ENCODE measurements around the gene AGPAT1. TPM values are rescaled to one million over a fixed set of nuclear protein-coding genes. Genes with fewer than 3 reads are reported as not detected.
A peak's percentile ranks its signal among the peaks of the same experiment; 100 is the strongest.

Gene AGPAT1
- polyA plus RNA-seq, 3 donors: 9.9 to 34.4 (median 11.3) TPM

- TF ChIP-seq CTCF (IDR thresholded peaks at IDR 0.05): no peak
- H3K4me1 ChIP-seq (ENCODE audit: control insufficient read depth in 1 of 2, insufficient read depth in 2 of 2, low read length in 2 of 2): peaks cover 67 to 76% of the 10 kb centered on the region in 2 donors
- no peaks in the 10 kb centered on the region for H3K9me3 ChIP-seq (replicated peaks in 1 of 2; ENCODE audit: control insufficient read depth in 1 of 2, insufficient read depth in 1 of 2, low read length in 2 of 2)
- Mint-ChIP-seq H3K36me3 (peaks cover 39 to 54% of the 10 kb centered on the region in 2 donors), H3K27me3 (ENCODE audit: low read depth in 3 of 3) (peaks cover 0 to 2% (median 1%) of the 10 kb centered on the region in 3 donors), H3K4me3 (peak overlapping the region; percentile 96 to 98), H3K9me3 (no peaks in the 10 kb centered on the region), H3K27ac (peak overlapping the region; percentile 85 to 97 (median 93)), H3K4me1 (peaks cover 73% of the 10 kb centered on the region)
- H4K20me1 ChIP-seq (ENCODE audit: insufficient read depth, low read length): peaks cover 7% of the 10 kb centered on the region
- DNase-seq: no peak
- peaks cover 88% of the 10 kb centered on the region for H3K79me2 ChIP-seq (ENCODE audit: insufficient read depth, low read length)
- H3K27me3 ChIP-seq (ENCODE audit: control insufficient read depth in 2 of 2, insufficient read depth in 2 of 2, low read length in 2 of 2): no peaks in the 10 kb centered on the region
- peaks cover 25 to 37% of the 10 kb centered on the region in 2 donors for H3K36me3 ChIP-seq (replicated peaks in 1 of 2; ENCODE audit: control insufficient read depth in 1 of 2, insufficient read depth in 2 of 2, low read length in 2 of 2)
- intact Hi-C loops (cut with micrococcal nuclease): loop anchor here in 1 of 2 donors (5.0 kb wide), 1 partner anchor 57 kb away; the partner anchor contains the start of gene FKBPL
- H2AFZ ChIP-seq (ENCODE audit: insufficient read depth, low read depth, low read length, poor library complexity, severe bottlenecking): no peak overlapping the region
- peak overlapping the region; percentile 100 for H3K4me2 ChIP-seq (replicated peaks; ENCODE audit: extremely low read depth, low read length, poor library complexity, severe bottlenecking)
- peak overlapping the region; percentile 74 to 98 (median 81) for H3K4me3 ChIP-seq (replicated peaks in 1 of 3; ENCODE audit: low read depth in 2 of 3, low read length in 3 of 3)
- H3K9ac ChIP-seq (ENCODE audit: insufficient read depth, low read length, poor library complexity, severe bottlenecking): peak overlapping the region; percentile 84
- WGBS (ENCODE audit: insufficient coverage): 1% methylated on average over 8 of the region's 23 CpGs
- H3K27ac ChIP-seq (ENCODE audit: low read depth in 1 of 2, low read length in 2 of 2): peak overlapping the region; percentile 89 to 95
Observed at GRCh38 chr6:32189742-32190053, 13.8 kb upstream of the AGPAT1 start.

- Histone ChIP-seq H4K20me1 (ENCODE audit: insufficient read depth, low read length) (peaks cover 7% of the 10 kb centered on the region), H3K79me2 (ENCODE audit: insufficient read depth, low read length) (peaks cover 85% of the 10 kb centered on the region), H3K4me2 (replicated peaks; ENCODE audit: extremely low read depth, low read length, poor library complexity, severe bottlenecking) (peak overlapping the region; percentile 100), H3K27me3 (ENCODE audit: control insufficient read depth in 2 of 2, insufficient read depth in 2 of 2, low read length in 2 of 2) (no peaks in the 10 kb centered on the region), H3K27ac (ENCODE audit: low read depth in 1 of 2, low read length in 2 of 2) (peak overlapping the region; percentile 89 to 95), H2AFZ (ENCODE audit: insufficient read depth, low read depth, low read length, poor library complexity, severe bottlenecking) (no peak overlapping the region), H3K36me3 (replicated peaks in 1 of 2; ENCODE audit: control insufficient read depth in 1 of 2, insufficient read depth in 2 of 2, low read length in 2 of 2) (peaks cover 27 to 41% of the 10 kb centered on the region in 2 donors), H3K9ac (ENCODE audit: insufficient read depth, low read length, poor library complexity, severe bottlenecking) (peak overlapping the region; percentile 84), H3K4me3 (replicated peaks in 1 of 3; ENCODE audit: low read depth in 2 of 3, low read length in 3 of 3) (peak overlapping the region; percentile 74 to 98 (median 81)), H3K4me1 (ENCODE audit: control insufficient read depth in 1 of 2, insufficient read depth in 2 of 2, low read length in 2 of 2) (peaks cover 62 to 71% of the 10 kb centered on the region in 2 donors), H3K9me3 (replicated peaks in 1 of 2; ENCODE audit: control insufficient read depth in 1 of 2, insufficient read depth in 1 of 2, low read length in 2 of 2) (no peaks in the 10 kb centered on the region)
- Mint-ChIP-seq H3K4me1 (peaks cover 68% of the 10 kb centered on the region), H3K36me3 (peaks cover 41 to 54% of the 10 kb centered on the region in 2 donors), H3K27me3 (ENCODE audit: low read depth in 3 of 3) (peaks cover 0 to 2% (median 1%) of the 10 kb centered on the region in 3 donors), H3K9me3 (no peaks in the 10 kb centered on the region), H3K4me3 (peak overlapping the region; percentile 94 to 98), H3K27ac (peak overlapping the region; percentile 85 to 97 (median 93))
- intact Hi-C loops (cut with micrococcal nuclease): no loop called here
- TF ChIP-seq CTCF (IDR thresholded peaks at IDR 0.05): no peak
- 1% methylated on average over 10 of the region's 10 CpGs for WGBS (ENCODE audit: insufficient coverage)
- DNase-seq: no peak
Observed at GRCh38 chr6:32189069-32189741, 13.3 kb upstream of the AGPAT1 start.
